SIG-M5 treated with dmso at 0.1 percent for 504 hours (cell line): ENCODE data around the gene DLG1.

Source experiments
- DNase-seq: peaks from one replicate; lab custom pipeline; 2025; ENCODE audit not compliant: unreplicated experiment; lab: John Stamatoyannopoulos, UW

Gene DLG1

GRCh38 chr3:197253238-197253947 lies 45.0 kb downstream of the DLG1 start:
- no peak for DNase-seq

GRCh38 chr3:197249542-197249941 lies 48.9 kb downstream of the DLG1 start:
- DNase-seq = no peak

- no peak for DNase-seq
Observed at GRCh38 chr3:197248341-197248740, 50.1 kb downstream of the DLG1 start.

DNA sequence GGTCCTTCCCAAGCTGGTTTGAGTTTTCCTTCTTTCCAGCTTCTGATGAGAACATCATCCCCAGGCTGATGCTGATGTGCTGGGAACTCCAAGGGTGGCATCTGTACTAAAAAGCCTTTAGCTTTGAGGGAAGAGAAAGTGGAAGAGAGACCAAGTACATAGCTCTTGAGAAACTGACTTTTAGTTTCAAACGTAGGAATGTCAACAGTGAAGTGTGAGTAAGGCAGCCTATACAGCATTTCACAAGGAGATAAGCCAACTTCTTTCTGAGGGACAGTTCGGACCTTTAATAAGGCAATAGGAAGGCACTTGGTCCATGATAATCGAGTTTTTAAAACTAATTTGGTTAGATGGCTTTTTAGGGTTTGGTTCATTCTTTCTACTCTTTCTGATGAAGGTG lies 53.7 kb downstream of the DLG1 start:
- DNase-seq = no peak

DNA sequence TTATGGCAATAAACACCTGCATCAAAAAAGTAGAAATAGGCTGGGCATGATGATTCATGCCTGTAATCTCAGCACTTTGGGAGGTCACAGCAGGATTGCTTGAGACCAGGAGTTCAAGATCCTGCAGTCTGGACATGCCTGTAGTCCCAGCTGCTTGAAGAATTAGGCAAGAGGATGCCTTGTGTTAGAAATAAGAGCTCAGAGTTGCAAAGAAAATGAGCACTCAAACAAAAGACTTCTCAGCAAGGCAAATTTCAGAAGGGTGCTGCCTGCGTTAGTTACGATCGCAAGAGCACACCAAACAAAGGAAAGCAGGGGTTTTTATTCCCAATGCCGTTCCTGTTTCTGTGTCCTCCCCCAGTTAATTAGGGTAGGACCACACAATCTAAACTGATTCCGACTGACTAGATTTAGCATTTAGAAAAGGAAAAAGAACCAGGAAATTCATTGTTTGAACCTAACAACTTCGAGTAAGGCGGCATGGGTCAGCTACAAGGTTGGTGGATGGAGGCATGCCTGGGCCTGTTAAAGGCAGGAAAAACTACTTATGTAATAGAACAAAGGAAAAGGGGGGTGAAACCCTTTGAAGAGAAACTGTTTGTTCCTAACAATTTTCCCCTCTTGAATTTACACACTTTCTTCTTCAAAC lies 55.5 kb downstream of the DLG1 start:
- no peak for DNase-seq

GRCh38 chr3:197241173-197241572 lies 57.2 kb downstream of the DLG1 start:
- no peak for DNase-seq

- no peak for DNase-seq
Observed at GRCh38 chr3:197239857-197240256, 58.6 kb downstream of the DLG1 start.

DNA sequence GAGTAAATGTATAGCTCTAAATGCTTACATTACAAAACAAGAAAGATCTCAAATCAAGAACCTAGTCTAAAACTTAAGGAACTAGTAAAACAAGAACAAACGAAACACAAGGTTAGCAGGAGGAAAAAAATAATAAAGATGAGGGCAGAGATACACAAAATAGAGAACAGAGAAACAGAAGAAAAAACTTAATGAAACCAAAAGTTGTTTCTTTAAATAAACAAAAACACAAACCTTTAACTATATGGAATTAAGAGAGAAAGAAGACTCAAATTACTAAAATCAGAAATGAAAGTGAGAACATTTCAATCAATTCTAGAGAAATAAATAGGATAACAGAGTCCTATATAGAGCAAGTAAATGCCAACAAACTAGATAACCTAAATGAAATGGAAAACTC lies 59.6 kb downstream of the DLG1 start:
- DNase-seq = no peak

- no peak for DNase-seq
Observed at GRCh38 chr3:197237897-197238296, 60.5 kb downstream of the DLG1 start.

- DNase-seq = no peak
Observed at GRCh38 chr3:197236362-197236761, 62.0 kb downstream of the DLG1 start.

GRCh38 chr3:197234947-197235914 lies 63.2 kb downstream of the DLG1 start:
- no peak for DNase-seq

- DNase-seq = no peak
Observed at GRCh38 chr3:197231321-197231720, 67.1 kb downstream of the DLG1 start.

GRCh38 chr3:197229836-197230235 lies 68.6 kb downstream of the DLG1 start:
- DNase-seq = no peak

DNA sequence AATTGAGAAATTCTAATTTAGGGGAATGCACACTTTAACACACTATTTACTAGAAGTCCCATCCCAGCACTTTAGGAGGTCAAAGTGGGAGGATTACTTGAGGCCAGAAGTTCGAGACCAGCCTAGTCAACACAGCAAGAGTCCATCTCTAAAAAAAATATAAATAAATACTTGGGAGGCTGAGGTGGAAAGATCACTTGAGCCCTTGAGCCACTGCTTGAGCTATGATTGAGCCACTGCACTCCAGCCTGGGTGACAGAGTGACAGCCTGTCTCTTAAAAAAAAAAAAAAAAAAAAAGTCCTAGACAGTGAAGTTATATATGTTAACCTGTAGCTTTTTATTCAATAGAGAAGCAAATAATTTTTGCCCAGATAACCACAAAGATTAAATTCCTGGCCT lies 69.2 kb downstream of the DLG1 start:
- no peak for DNase-seq

GRCh38 chr3:197227780-197228574 lies 70.4 kb downstream of the DLG1 start:
- DNase-seq = no peak

GRCh38 chr3:197226179-197226578 lies 72.2 kb downstream of the DLG1 start:
- DNase-seq = no peak

GRCh38 chr3:197225579-197225978 lies 72.8 kb downstream of the DLG1 start:
- DNase-seq = no peak

DNA sequence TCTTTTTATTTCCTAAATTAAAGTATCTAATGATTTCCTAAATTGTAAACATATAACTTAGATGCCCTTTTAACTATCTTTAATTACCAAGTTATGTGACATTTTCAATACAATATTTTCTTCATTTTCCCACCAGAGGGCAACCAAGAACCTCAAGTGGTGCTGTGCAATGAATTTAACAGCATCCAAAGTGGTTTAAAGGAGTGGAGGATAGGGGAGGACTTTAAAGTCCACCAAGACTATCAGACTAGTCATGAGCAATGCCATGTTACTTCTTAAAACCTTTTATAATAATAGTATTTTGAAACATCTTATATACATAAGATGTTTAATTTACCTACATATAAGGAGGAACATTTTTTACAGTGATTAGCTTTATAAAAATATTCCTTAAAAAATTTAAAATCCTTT lies 74.4 kb downstream of the DLG1 start:
- peak; percentile 60 for DNase-seq

- no peak for DNase-seq
Observed at GRCh38 chr3:197222937-197223370, 75.5 kb downstream of the DLG1 start.

- DNase-seq = no peak
Observed at GRCh38 chr3:197219619-197220018, 78.8 kb downstream of the DLG1 start.

DNA sequence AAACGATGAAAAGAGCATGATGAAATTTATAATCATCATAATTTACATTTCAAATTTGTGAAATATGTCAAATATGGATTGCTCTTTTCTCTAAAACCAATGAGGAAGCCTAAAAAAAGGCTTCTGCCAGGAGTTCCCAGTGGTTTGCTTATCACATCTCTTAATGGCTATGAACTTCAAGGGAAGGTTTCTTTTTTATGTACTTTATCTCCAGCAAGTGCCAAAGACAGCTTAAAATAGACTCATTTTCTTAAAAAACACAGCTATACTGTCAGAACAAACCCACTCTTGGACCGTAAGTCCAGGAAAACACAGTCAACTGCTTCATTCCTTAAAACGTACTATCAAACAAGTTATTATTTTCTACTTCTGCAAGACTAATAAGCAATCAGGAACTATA lies 80.2 kb downstream of the DLG1 start:
- no peak for DNase-seq
